ENCODE results near the gene GAGE12J.
"Not testable (repeated sequence)": the region's sequence is repeated elsewhere in the genome, so short reads cannot be mapped to it uniquely, and the experiment has no call there.

Gene GAGE12J

DNA sequence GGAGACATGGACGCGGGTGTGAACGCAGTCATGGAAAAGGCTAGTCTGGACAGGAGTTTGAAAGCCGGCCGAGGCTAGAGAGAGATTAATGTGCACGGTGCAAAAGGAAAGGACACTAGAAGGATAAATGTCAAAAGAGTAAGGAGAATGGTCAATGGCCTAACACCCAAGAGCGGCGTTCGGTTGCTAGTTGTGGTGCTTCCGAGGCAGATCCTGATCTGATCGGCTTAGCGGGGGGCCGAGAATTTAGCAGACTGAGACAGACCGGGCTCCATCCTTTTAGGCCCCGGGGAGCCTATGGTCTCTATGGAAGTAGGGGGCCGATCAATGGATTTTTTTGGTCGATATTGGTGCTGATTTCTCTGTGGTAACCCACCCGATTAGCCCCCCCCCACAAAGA lies 11.5 kb upstream of the GAGE12J start:
- DNase-seq (ENCODE audit: low read depth in 2 of 2) = no peak

DNA sequence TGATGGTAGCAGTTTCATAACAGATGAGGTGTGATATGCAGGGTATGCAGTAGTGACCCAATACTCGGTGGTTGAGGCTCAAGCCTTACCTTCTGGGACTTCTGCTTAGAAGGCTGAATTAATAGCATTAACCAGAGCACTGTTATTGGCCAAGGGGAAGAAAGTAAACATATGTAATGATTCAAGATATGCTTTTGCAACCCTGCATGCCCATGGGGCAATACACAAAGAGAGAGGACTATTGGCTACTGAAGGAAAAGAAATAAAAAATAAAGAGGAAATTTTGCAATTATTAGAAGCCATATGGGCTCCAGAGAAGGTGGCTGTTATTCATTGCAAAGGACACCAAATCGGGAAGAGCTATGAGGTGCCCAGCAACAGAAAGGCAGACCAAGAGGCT lies 9.7 kb upstream of the GAGE12J start:
- DNase-seq (ENCODE audit: low read depth in 2 of 2) = no peak

DNA sequence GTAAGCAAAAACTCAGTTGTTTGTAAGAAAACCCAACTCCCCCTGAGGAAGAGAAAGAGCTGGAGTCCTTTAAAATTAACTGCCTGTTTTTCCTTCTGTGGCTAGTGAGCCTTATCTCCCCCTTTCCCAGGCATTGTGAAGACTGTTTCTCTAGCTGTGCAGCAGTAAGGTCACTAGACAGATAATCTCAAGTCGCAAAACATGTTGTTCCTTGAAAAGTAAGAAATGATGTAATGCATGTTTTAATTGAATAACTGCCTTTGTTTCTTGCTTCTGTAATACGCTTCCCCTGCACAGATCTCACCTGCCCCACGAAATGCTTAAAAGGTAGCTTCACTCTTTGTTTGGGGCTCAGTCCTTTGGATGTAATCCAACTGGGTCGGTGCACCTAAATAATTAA lies 5.8 kb upstream of the GAGE12J start:
- DNase-seq (ENCODE audit: low read depth in 2 of 2) = no peak

DNA sequence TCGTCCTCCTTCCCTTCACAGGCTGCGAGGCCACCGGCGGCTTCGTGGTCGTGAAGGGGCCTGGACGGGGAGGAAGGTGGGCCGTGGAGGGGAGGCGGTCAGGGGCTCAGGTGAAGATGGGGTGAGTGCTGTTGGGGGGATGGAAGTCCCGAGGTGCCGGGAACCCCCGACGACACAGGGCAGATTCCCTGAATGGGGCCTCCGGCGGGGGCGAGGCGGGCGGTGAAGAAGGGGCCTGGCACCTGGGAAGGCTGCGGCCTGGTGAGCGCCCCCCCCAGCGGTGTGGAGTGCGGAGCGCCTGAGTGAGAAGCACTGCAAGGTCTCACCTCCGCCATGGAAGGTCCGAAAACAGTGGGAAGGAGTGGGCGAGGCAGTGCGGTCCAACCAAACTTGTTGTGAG lies 429 bp downstream of the GAGE12J start:
- not testable (repeated sequence) for DNase-seq (ENCODE audit: low read depth in 2 of 2)

DNA sequence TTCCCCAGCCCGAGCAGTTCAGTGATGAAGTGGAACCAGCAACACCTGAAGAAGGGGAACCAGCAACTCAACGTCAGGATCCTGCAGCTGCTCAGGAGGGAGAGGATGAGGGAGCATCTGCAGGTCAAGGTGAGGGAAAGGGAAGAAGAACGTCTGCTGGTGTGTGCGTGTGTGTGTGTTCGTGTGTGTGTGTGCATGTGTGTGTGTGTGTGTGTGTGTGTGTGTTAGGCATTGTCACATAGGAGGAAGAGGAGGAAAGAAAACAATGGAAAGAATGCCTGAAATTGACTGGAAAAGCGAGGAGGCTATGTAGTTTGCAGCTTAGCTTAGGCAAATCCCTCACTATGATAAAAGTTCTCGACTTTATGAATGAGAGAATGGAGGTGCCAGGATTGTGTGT lies 1.9 kb downstream of the GAGE12J start:
- DNase-seq (ENCODE audit: low read depth in 2 of 2) = not testable (repeated sequence)

DNA sequence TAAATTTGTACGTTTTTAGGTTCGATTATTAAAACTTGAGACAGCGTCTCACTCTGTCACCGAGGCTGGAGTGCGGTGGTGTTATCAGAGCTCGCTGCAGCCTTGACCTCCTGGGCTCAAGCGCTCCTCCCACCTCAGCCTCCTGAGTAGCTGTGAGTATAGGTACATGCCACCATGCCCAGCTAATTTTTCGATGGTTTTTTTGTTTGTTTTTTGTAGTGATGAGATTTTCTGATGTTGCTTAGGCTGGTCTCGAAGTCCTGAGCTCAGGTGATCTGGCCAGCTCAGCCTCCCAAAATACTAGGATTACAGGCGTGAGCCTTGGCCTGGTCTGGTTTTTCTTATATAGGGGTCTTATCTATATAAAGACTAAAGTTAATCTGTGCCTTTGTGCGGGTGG lies 8.6 kb downstream of the GAGE12J start:
- DNase-seq (ENCODE audit: low read depth in 2 of 2) = not testable (repeated sequence)

DNA sequence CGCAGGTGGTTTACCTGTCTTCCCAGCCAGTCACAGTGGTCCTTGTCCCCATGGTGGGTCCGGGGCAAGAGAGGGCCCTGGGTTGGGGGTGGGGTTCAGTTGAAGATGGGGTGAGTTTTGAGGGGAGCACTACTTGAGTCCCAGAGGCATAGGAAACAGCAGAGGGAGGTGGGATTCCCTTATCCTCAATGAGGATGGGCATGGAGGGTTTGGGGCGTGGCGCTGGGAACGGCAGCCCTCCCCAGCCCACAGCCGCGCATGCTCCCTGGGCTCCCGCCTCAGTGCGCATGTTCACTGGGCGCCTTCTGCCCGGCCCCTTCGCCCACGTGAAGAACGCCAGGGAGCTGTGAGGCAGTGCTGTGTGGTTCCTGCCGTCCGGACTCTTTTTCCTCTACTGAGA lies 9.4 kb downstream of the GAGE12J start, which contains the start of gene GAGE13:
TSS of gene GAGE13 (plus strand) at position 301 of the 400 bp plus-strand sequence. CDS start 1,156 bp downstream, outside the sequence.
- not testable (repeated sequence) for DNase-seq (ENCODE audit: low read depth in 2 of 2)

DNA sequence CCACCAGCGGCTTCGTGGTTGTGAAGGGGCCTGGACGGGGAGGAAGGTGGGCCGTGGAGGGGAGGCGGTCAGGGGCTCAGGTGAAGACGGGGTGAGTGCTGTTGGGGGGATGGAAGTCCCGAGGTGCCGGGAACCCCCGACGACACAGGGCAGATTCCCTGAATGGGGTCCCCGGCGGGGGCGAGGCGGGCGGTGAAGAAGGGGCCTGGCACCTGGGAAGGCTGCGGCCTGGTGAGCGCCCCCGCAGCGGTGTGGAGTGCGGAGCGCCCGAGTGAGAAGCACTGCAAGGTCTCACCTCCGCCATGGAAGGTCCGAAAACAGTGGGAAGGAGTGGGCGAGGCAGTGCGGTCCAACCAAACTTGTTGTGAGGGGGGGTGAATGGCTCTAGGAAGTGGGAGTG lies 10.0 kb downstream of the GAGE12J start:
- not testable (repeated sequence) for DNase-seq (ENCODE audit: low read depth in 2 of 2)

DNA sequence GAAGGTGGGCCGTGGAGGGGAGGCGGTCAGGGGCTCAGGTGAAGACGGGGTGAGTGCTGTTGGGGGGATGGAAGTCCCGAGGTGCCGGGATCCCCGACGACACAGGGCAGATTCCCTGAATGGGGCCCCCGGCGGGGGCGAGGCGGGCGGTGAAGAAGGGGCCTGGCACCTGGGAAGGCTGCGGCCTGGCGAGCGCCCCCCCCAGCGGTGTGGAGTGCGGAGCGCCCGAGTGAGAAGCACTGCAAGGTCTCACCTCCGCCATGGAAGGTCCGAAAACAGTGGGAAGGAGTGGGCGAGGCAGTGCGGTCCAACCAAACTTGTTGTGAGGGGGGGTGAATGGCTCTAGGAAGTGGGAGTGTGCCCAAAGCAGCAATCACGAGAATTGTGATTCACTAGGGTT lies 19.6 kb downstream of the GAGE12J start:
- not testable (repeated sequence) for DNase-seq (ENCODE audit: low read depth in 2 of 2)

DNA sequence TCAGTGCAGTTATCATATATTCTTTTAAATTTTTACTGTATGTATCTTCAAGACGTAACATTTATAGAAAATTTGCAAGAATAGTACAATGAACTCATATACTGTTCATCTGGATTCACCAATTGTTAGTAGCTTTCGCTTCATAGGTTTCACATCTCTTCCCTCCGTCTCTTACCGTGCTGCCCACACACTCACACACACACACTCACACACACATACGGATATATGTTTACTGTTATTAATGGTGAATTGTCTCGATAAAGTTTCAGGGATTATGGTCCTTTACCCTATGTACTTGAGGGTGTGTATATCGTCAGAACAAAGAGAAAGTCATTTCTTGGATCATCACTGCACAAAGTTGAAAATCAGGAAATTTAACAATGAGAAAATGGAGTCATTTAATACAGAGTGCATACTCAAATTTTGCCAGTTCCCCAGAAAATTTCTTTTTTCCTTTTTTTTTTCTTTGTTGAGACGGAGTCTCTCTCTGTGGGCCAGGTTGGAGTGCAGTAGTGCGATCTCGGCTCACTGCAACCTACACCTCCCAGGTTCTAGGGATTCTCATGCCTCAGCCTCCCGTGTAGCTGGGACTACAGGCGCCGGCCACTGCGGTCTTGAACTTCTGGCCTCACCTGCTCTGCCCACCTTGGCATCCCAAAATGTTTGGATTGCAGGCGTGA lies 22.8 kb downstream of the GAGE12J start:
- DNase-seq (ENCODE audit: low read depth in 2 of 2) = not testable (repeated sequence)

DNA sequence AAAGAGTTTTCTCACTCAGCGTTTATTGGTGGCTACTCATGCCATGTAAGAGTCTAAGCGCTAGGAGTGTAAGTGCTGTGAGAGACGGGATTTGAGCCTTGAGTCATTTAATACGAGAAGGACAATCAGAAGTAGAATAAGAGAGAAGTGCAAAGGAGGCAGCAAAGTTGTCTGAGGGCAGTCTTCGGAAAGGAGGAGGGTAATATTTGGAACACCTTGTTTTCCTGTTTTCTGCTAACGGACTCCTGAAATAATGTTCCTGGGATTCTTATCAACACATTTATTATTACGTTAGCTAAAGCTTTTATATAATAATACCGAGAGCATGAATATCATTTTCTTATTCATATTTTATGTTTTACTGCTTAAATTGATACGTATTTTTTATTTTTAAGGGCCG lies 23.6 kb downstream of the GAGE12J start:
- not testable (repeated sequence) for DNase-seq (ENCODE audit: low read depth in 2 of 2)

DNA sequence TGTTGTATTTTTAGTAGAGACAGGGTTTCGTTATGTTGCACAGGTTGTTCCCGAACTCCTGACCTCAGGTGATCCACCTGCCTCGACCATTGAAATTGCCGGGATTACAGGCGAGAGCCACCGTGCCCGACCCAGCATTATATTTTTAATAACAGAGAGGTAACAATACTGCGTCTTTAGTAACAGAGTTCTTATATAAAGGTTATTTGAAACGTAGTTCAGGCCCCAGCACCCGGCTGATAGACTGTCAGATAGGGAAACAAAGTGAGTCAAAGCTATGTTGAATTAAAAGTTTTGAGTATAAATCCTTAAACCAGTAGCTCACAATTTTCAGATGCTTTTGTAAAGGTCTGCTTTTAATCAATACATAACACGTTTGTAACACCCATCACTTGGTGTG lies 24.3 kb downstream of the GAGE12J start:
- DNase-seq (ENCODE audit: low read depth in 2 of 2) = not testable (repeated sequence)
